ENCODE results near the gene CYYR1. TPM values are rescaled to one million over a fixed set of nuclear protein-coding genes. Genes with fewer than 3 reads are reported as not detected.

Gene CYYR1
- total RNA-seq, 1 experiment from 2014 or later: 48.5 TPM

- no peaks in the 10 kb centered on the region for H3K4me1 ChIP-seq
- DNase-seq: no peak
- no peak overlapping the region for H3K27ac ChIP-seq
- no peaks in the 10 kb centered on the region for H3K27me3 ChIP-seq
- peaks cover 7% of the 10 kb centered on the region; the same call in 1 of the 2 replicates for H3K9me3 ChIP-seq (replicated peaks)
- peaks cover 16% of the 10 kb centered on the region; the same call in 1 of the 2 replicates for H3K36me3 ChIP-seq
- H3K4me3 ChIP-seq: no peak overlapping the region
Measured at GRCh38 chr21:26534517-26534916, 38.6 kb downstream of the CYYR1 start.

DNA sequence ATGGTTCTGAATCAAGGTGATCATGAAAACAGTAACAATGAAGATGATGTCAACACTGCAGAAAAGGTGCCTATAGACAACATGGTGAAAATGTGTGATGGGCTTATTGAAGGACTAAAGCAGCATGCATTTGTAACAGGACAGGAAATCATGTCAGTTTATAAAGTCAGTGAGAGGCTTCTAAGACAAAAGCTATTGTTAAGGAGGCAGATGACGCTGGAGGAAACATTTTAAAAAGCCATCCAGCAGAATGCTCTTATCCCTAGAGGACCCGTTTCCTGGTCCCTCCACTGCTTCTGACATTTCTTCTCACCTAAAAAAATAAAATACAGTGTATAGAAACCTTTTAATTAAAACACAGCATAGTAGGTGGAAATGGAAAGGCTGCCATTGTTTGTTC lies 40.9 kb downstream of the CYYR1 start:
- Histone ChIP-seq H3K27me3 (no peaks in the 10 kb centered on the region), H3K36me3 (peaks cover 18% of the 10 kb centered on the region), H3K27ac (no peak overlapping the region), H3K4me1 (no peaks in the 10 kb centered on the region; the same call in 1 of the 2 replicates), H3K4me3 (no peak overlapping the region), H3K9me3 (replicated peaks) (peaks cover 3% of the 10 kb centered on the region; the same call in 1 of the 2 replicates)
- DNase-seq: no peak

DNA sequence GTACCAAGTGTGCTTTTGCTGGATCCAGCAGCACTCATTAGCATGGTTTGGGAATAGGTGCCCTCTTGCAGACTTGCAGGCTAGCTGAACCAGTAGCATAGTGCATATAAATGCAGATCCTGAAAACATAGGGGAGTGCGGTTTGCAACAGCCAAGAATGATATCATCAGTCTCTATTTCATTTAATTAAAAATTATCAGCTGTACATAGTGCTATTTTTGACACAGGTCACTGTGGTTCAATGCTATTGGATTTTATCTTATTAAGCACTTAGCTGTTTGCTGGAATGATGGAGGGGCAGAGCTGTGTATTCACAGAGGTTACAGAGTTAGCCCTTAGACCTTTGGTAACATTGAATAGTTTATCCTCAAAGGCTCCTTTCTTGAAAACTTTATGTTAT lies 43.6 kb downstream of the CYYR1 start:
- no peak for DNase-seq
- H3K4me1 ChIP-seq: no peaks in the 10 kb centered on the region; the same call in 1 of the 2 replicates
- no peak overlapping the region for H3K4me3 ChIP-seq
- H3K27ac ChIP-seq: no peak overlapping the region
- H3K36me3 ChIP-seq: peaks cover 14% of the 10 kb centered on the region
- no peaks in the 10 kb centered on the region for H3K27me3 ChIP-seq
- no peaks in the 10 kb centered on the region for H3K9me3 ChIP-seq (replicated peaks)

DNA sequence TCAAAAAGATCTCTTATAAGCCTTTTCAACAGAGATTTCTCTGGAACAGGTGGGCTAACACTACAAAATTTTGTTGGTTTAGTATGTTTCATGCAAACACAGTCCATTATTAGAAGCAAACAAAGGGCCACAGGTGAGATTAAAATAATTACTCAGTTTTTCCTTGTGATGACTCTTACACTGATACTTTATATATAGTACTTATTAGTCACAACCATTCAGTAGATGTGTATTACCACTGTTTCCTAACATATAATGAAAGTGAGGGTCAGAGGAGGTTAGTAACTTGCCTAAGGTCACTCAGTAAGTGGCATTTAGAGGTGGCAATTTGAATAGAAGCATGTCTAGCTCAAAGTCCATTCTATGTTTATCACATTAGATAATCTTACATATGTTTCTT lies 44.2 kb downstream of the CYYR1 start:
- H3K4me3 ChIP-seq: no peak overlapping the region
- no peak for DNase-seq
- no peak overlapping the region for H3K27ac ChIP-seq
- H3K36me3 ChIP-seq: peaks cover 19% of the 10 kb centered on the region
- H3K4me1 ChIP-seq: no peaks in the 10 kb centered on the region; the same call in 1 of the 2 replicates
- no peaks in the 10 kb centered on the region for H3K27me3 ChIP-seq
- no peaks in the 10 kb centered on the region for H3K9me3 ChIP-seq (replicated peaks)

DNA sequence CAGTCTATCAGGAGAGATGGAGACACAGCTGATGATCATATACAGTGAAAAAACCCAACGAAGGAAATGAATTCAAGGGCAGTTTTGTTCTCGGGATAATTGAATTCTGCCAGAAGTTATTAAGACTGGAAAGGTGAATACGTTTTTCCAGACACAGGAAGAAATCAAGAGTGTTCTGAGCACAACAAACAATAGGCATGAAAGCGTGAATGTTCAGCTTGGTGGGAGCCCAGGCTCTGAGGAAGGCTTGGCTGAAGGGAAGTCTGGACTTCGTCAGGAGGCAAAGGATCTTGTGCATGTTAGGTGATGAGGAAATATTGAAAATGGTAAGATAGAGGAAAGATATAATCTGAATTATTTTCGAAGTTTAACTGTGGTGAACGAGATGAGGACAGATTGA lies 50.4 kb downstream of the CYYR1 start:
- H3K27me3 ChIP-seq: no peaks in the 10 kb centered on the region
- no peaks in the 10 kb centered on the region for H3K9me3 ChIP-seq (replicated peaks)
- H3K4me3 ChIP-seq: no peak overlapping the region
- H3K4me1 ChIP-seq: no peaks in the 10 kb centered on the region; the same call in 1 of the 2 replicates
- peaks cover 15% of the 10 kb centered on the region for H3K36me3 ChIP-seq
- H3K27ac ChIP-seq: no peak overlapping the region
- no peak for DNase-seq

- Histone ChIP-seq H3K27ac (no peak overlapping the region), H3K9me3 (replicated peaks) (no peaks in the 10 kb centered on the region), H3K4me1 (no peaks in the 10 kb centered on the region), H3K27me3 (no peaks in the 10 kb centered on the region), H3K36me3 (peaks cover 12% of the 10 kb centered on the region), H3K4me3 (no peak overlapping the region)
- no peak for DNase-seq
Measured at GRCh38 chr21:26519142-26519541, 53.9 kb downstream of the CYYR1 start.

DNA sequence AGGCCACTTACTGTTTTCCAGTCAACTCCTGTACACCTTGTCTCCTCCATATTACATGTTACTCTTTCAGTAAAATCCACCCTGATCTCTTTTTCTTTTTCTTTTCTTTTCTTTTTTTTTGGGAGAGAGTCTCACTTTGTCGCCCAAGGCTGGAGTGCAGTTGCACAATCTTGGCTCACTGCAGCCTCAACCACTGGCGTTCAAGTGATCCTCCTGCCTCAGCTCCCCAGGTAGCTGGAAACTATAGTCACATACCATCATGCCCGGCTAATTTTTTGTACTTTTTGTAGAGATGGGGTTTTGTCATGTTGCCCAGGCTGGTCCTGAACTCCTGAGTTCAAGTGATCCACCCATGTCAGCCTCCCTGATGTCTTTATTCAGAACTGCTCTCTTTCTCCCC lies 57.8 kb downstream of the CYYR1 start:
- H3K4me1 ChIP-seq: no peaks in the 10 kb centered on the region
- 0 out of 2 replicates have a peak, but pooled peaks cover 7% of the 10 kb centered on the region for H3K36me3 ChIP-seq
- no peak for DNase-seq
- no peaks in the 10 kb centered on the region for H3K9me3 ChIP-seq (replicated peaks)
- no peak overlapping the region for H3K4me3 ChIP-seq
- no peak overlapping the region for H3K27ac ChIP-seq
- no peaks in the 10 kb centered on the region for H3K27me3 ChIP-seq

DNA sequence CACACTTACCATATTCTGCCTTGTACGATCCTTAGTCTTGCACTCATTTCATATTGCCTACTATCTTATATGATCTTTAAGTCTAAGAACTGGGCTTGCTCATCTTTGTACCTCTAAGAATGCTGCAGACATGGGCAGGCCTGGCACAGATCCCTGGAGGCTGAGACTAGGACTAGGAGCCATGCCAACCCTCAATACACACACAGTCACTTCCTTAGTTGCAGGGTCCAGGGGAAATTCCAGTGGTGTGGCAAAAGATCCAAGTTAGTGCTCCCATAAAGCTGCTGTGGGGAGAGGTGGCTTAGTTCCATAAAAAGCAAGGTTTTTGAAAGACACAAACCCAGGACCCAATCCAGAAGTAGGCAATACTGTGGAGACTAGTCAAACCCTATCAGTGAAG lies 59.9 kb downstream of the CYYR1 start:
- Histone ChIP-seq H3K4me3 (no peak overlapping the region), H3K9me3 (replicated peaks) (no peaks in the 10 kb centered on the region), H3K27me3 (no peaks in the 10 kb centered on the region), H3K36me3 (0 out of 2 replicates have a peak, but pooled peaks cover 7% of the 10 kb centered on the region), H3K27ac (no peak overlapping the region), H3K4me1 (no peaks in the 10 kb centered on the region)
- DNase-seq: no peak

DNA sequence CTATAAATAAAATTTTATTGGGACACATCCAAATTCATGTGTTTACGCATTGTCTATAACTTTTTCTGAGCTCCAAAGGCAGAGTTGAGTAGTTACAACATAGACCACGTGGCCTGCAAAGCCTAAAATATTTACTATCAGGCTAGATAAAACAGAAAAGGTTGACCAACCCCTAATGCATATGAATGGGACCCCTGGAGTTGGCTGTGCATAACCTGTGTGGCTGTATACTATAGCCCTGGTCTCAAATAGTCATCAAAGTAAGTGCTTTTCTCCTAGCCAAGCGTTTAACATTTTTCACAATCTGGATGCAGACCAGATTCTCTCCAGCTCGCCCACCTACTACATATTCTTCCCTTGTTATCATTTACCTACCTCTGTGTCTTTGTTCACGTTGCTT lies 60.4 kb downstream of the CYYR1 start:
- no peaks in the 10 kb centered on the region for H3K9me3 ChIP-seq (replicated peaks)
- no peak for DNase-seq
- no peaks in the 10 kb centered on the region for H3K27me3 ChIP-seq
- no peak overlapping the region for H3K27ac ChIP-seq
- H3K4me1 ChIP-seq: no peaks in the 10 kb centered on the region
- H3K36me3 ChIP-seq: 0 out of 2 replicates have a peak, but pooled peaks cover 7% of the 10 kb centered on the region
- H3K4me3 ChIP-seq: no peak overlapping the region

DNA sequence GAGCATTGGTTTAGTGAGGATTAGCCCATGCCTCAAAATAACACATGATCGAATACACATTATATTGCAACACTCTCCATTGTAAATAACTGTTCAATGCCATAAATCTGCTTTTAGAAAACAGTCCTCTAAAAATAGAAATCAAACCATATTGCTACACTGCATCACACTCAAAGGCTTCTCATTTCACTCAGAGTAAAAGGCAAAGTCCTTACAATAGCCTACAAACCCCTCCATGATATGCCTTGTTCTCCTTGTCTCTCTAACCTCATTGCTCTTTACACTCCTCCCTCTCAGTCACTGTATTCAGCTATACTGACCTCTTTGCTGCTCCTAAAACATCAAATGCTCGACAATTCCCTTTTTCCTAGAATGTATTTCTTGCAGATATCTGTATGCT lies 64.2 kb downstream of the CYYR1 start:
- Histone ChIP-seq H3K4me1 (peaks cover 10% of the 10 kb centered on the region), H3K27me3 (no peaks in the 10 kb centered on the region), H3K36me3 (0 out of 2 replicates have a peak, but pooled peaks cover 4% of the 10 kb centered on the region), H3K4me3 (no peak overlapping the region), H3K27ac (no peak overlapping the region), H3K9me3 (replicated peaks) (no peaks in the 10 kb centered on the region)
- no peak for DNase-seq

- H3K27me3 ChIP-seq: no peaks in the 10 kb centered on the region
- H3K36me3 ChIP-seq: peaks cover 4% of the 10 kb centered on the region; the same call in 1 of the 2 replicates
- peaks cover 10% of the 10 kb centered on the region for H3K4me1 ChIP-seq
- no peak overlapping the region for H3K27ac ChIP-seq
- no peaks in the 10 kb centered on the region for H3K9me3 ChIP-seq (replicated peaks)
- DNase-seq: peak in 1 of 2 experiments; percentile 19
- H3K4me3 ChIP-seq: no peak overlapping the region
Measured at GRCh38 chr21:26506956-26507355, 66.1 kb downstream of the CYYR1 start.

GRCh38 chr21:26505211-26505610 lies 67.9 kb downstream of the CYYR1 start:
- Histone ChIP-seq H3K9me3 (replicated peaks) (no peaks in the 10 kb centered on the region), H3K4me3 (no peak overlapping the region), H3K27me3 (no peaks in the 10 kb centered on the region), H3K36me3 (no peaks in the 10 kb centered on the region; the same call in 1 of the 2 replicates), H3K4me1 (peaks cover 10% of the 10 kb centered on the region), H3K27ac (no peak overlapping the region)
- no peak for DNase-seq

- no peak overlapping the region for H3K27ac ChIP-seq
- no peaks in the 10 kb centered on the region for H3K27me3 ChIP-seq
- peaks cover 4% of the 10 kb centered on the region; the same call in 1 of the 2 replicates for H3K36me3 ChIP-seq
- peaks cover 10% of the 10 kb centered on the region for H3K4me1 ChIP-seq
- no peak overlapping the region for H3K4me3 ChIP-seq
- DNase-seq: no peak
- H3K9me3 ChIP-seq (replicated peaks): no peaks in the 10 kb centered on the region
Measured at GRCh38 chr21:26503414-26503813, 69.7 kb downstream of the CYYR1 start.

- no peak overlapping the region for H3K4me3 ChIP-seq
- no peaks in the 10 kb centered on the region for H3K27me3 ChIP-seq
- no peaks in the 10 kb centered on the region for H3K9me3 ChIP-seq (replicated peaks)
- H3K36me3 ChIP-seq: peaks cover 4% of the 10 kb centered on the region; the same call in 1 of the 2 replicates
- H3K27ac ChIP-seq: no peak overlapping the region
- H3K4me1 ChIP-seq: peaks cover 4% of the 10 kb centered on the region
- DNase-seq: no peak
Measured at GRCh38 chr21:26501495-26502021, 71.5 kb downstream of the CYYR1 start.

DNA sequence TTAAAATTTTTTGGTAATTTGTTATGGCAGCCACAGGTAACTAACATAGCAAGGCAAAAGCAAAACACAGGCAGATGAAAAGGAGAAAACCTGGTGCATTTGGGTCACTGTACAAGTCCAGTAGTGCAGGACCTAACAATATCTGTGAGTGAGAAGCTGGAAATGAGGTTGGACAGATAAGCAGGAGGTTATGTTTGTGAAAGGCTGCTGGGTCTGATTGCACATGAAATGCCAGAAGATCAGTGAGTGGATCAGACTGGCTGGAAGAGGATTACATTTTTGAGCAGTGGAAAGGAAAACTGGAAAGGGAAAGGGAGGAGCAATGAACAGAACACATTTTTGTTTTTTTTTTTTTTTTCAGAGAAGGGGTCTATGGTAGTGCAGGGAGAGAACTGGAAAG lies 73.6 kb downstream of the CYYR1 start:
- Histone ChIP-seq H3K4me1 (no peaks in the 10 kb centered on the region), H3K27me3 (no peaks in the 10 kb centered on the region), H3K9me3 (replicated peaks) (no peaks in the 10 kb centered on the region), H3K4me3 (no peak overlapping the region), H3K27ac (no peak overlapping the region), H3K36me3 (peaks cover 4% of the 10 kb centered on the region; the same call in 1 of the 2 replicates)
- no peak for DNase-seq

GRCh38 chr21:26495283-26495849 lies 77.7 kb downstream of the CYYR1 start:
- no peak for DNase-seq
- H3K36me3 ChIP-seq: 0 out of 2 replicates have a peak, but pooled peaks cover 4% of the 10 kb centered on the region
- H3K4me1 ChIP-seq: peaks cover 25% of the 10 kb centered on the region
- no peak overlapping the region for H3K27ac ChIP-seq
- no peak overlapping the region for H3K4me3 ChIP-seq
- H3K27me3 ChIP-seq: no peaks in the 10 kb centered on the region
- H3K9me3 ChIP-seq (replicated peaks): no peaks in the 10 kb centered on the region
